Effector CD4-positive, alpha-beta T cell (primary cell): ENCODE data around the gene TGM3.

Source experiments
- DNase-seq: peaks from one replicate; pipeline ENCODE4 v3.0.0-alpha.2; 2020

TGM3 gene

DNA sequence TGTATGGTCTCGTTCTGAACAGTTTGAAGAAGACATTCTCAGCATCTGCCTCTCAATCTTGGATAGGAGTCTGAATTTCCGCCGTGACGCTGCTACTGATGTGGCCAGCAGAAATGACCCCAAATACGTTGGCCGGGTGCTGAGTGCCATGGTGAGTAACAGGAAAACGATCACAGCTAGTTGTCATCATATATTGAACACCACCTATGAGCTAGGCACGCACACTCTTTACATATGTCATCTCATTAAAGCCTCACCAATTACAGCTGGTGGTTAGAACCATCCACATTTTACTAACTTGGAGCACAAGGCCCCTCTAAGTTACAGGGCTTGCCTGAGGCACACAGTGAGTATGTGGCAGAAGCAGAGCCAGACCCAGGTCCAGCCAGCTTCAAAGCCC is 17.1 kb downstream of the TGM3 start:
- no peak for DNase-seq

DNA sequence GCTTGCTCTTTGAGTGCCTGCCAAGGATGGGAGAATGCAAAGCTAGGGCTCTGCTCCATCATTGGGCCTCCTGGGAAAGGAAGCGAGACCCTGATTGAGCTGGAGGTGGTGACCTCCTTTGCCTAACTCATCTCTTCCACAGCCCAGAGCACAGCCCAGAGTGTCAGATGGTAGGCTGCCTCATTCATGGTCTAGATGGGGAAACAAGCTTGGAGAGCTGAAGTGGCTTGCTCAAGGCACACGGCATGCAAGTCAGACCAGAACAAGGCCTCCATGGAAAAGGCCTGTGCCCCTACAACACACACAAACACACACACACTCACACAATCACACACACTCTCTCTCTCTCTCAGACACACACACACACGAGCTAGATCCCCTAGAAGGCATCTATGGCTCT is 17.5 kb downstream of the TGM3 start:
- no peak for DNase-seq

DNA sequence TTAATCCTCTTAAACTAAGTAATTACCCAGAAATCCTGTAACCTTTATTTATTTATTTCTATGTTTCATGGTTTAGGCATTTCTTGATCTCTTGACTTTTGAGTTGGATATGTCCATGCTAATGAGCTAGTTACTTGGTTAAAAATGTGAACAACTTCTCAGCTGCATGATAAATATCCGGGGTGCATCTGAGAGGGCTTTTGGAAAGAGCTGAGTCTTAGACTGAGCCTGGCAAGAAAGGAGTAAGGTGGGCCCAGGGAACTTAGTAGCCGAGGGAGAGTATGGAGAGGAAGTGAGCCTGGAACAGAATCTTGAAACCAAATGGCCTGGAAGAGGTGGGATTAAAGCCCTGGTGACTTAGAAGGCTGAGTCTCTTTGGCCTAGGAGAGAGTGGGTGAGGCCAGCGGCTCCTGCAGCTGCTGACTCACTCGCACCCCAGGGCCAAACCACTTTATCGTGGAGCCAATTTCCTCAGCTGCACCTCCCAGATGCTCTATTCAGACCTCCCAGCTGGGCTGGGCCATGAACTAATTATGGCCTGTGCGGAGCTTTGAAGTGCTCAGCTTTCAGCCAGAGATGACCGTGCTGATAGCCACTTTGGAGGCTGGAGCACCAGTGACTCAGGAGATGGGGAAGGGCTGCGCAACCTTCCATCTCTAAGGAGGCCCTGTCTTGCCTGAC is 19.1 kb downstream of the TGM3 start:
- DNase-seq, result no peak

DNA sequence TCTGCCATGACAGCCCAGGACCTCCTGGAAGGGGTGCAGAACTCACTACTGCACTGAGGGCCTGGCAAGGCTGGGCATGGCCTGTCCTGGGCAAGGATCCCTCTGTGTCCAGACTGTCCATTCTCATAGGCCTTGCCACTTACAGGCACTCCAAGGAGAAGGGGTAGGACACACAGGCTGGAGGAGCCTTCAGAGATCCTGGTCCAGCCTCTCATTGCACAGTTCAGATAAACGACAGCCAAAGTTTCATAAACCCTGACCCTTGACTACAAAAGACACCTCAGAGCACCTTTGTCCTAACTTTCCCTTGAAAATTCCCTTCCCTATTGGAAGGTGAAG is 19.6 kb downstream of the TGM3 start:
- no peak for DNase-seq

DNA sequence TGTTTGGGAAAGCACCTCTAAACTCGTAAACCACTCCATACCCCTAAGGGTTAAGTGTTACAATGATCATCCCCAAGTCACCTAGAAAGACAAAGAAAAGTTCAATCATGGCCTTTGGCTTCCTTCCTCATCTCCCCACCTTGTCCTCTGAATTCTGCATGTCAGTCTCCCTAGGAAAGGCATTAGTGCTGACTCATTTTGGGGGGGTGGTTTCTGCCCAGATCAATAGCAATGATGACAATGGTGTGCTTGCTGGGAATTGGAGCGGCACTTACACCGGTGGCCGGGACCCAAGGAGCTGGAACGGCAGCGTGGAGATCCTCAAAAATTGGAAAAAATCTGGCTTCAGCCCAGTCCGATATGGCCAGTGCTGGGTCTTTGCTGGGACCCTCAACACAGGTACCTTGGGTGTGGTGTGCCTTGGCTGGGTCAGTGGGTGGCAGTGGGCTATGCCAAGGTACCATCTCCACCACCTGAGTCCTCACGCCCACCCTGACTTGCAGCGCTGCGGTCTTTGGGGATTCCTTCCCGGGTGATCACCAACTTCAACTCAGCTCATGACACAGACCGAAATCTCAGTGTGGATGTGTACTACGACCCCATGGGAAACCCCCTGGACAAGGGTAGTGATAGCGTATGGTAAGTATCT is 21.2 kb downstream of the TGM3 start:
- DNase-seq, result no peak

GRCh38 chr20:2320813-2321658 is 25.2 kb downstream of the TGM3 start:
- no peak for DNase-seq

DNA sequence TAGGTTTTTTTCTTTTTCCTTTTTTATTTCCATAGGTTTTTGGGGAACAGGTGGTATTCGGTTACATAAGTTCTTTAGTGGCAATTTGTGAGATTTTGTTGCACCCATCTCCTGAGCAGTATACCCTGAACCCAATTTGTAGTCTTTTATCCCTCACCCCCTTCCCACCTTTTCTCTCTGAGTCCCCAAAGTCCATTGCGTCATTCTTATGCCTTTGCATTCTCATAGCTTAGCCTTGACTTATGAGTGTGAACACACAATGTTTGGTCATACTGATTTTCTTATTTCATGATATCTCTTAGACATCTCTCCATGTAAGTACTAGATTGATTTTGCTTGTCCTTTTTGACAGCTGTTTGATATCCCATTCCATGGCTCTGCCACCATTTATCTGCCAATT is 27.2 kb downstream of the TGM3 start:
- no peak for DNase-seq

- no peak for DNase-seq
Measured at GRCh38 chr20:2326046-2326445, 30.2 kb downstream of the TGM3 start.

- no peak for DNase-seq
Measured at GRCh38 chr20:2327620-2328555, 32.1 kb downstream of the TGM3 start.

DNA sequence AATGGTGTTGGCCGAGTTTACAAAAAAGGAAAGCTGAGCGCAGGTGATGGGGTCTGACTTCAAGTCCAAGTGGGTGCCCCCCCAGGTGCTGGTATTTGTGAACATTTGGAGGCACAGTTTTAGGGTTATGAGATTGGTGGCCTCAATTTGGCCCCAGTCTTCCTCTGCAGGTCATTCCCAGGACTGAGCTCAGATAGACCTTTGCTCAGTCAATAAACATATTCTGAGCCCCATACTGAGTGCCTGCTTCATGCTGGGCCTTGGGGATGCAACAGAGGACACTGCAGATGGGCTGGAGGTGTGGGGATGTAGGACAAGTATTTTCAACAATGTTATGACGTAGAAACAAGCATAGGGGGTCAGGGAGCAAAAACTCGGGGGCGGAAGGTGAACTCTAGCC is 33.5 kb downstream of the TGM3 start:
- DNase-seq, result no peak

GRCh38 chr20:2330090-2330695 is 34.4 kb downstream of the TGM3 start:
- no peak for DNase-seq

GRCh38 chr20:2331106-2331505 is 35.3 kb downstream of the TGM3 start:
- DNase-seq, result no peak

GRCh38 chr20:2331901-2332565 is 36.2 kb downstream of the TGM3 start:
- DNase-seq, result no peak

- no peak for DNase-seq
Measured at GRCh38 chr20:2332711-2333110, 36.9 kb downstream of the TGM3 start.

GRCh38 chr20:2333821-2334220 is 38.0 kb downstream of the TGM3 start:
- DNase-seq, result no peak

- DNase-seq, result no peak
Measured at GRCh38 chr20:2335096-2335870, 39.5 kb downstream of the TGM3 start.

DNA sequence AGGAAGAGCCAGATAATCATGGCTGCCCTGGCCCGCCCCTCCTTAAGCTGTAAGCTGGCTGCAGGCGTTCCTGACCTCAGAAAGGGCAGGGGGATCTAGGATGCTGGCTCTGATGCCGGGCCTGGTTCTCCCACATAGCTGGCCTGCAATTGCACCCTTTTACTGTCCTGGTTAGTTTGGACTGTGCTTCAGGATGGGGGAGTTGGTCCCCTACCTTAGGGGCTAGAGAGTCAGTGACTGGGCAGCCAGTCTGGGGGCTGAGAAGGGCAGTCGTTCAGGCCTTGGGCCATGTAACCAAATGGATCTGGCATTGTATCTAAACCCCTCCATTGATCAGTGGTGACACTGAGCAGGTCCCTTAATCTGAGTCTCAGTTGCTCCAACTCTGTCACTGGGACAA is 40.7 kb downstream of the TGM3 start:
- no peak for DNase-seq

DNA sequence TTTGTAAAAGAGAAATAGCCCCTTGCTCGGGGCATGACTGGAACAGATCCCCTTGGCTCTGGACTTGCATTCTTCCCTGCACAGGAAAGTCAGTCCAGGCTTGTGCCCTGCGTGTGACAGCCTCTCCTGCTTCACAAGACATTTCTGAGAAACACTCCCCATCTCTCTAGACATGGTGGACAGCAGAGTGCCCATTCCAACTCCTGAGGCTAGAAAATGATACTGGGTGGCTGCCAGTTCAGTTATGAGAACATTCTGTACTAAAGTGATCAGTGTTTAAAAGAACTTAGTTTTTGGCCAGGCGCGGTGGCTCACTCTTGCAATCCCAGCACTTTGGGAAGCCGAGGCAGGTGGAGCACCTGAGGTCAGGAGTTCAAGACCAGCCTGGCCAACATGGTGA is 41.3 kb downstream of the TGM3 start:
- no peak for DNase-seq

GRCh38 chr20:2338411-2339066 is 42.7 kb downstream of the TGM3 start:
- DNase-seq, result no peak

DNA sequence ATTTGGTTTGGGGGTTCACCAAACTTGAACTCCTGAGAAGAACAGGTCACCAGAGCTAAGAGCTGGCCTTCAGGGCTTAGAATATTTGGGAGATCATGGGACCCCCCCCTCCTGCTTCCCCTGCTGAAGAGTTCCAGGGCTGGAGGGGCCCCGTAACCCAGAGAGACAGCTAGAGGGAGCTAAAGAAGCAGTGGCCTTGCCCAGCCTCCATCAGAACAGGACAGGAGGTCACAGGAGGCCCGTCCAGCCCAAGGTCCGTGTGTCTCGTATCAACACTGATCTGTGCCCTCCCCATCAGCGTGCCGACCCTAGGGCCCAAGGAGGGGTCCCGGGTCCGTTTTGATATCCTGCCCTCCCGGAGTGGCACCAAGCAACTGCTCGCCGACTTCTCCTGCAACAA is 44.3 kb downstream of the TGM3 start:
- DNase-seq, result no peak

DNA sequence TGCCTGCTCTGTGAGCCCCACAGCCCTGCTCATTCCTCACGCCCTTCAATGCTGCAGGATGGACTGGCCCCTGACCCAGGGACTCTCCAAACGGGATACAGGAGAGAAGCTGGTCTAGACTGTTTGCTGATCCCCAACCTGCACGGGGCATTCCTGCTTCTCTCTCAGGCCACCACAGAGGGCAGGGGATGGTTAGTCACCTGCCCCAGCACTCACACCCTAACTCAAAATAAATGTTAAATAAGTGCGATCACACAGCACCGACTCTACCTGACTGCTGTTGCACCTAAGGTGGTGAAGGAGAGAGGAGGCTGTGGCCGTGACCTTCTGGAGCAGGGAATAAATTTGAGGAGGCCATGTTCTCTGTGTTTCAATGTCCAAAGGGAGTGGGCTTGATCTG is 45.0 kb downstream of the TGM3 start:
- no peak for DNase-seq
